ENCODE measurements around the gene MAST2.
"Not testable (repeated sequence)": the region's sequence is repeated elsewhere in the genome, so short reads cannot be mapped to it uniquely, and the experiment has no call there.

The MAST2 gene

GRCh38 chr1:45925728-45926287 lies 122.4 kb downstream of the MAST2 start:
- DNase-seq, result peak; percentile 24
- in situ Hi-C loops (cut with MboI; ENCODE audit: low pct_unique_long_range_greater_than_20kb, low sequenced_read_pairs), result no loop called here

- no peak for DNase-seq
- in situ Hi-C loops (cut with MboI; ENCODE audit: low pct_unique_long_range_greater_than_20kb, low sequenced_read_pairs), result no loop called here
Observed at GRCh38 chr1:45926330-45926729, 122.9 kb downstream of the MAST2 start.

- in situ Hi-C loops (cut with MboI; ENCODE audit: low pct_unique_long_range_greater_than_20kb, low sequenced_read_pairs), result not testable (repeated sequence)
Observed at GRCh38 chr1:45927231-45927915, 124.0 kb downstream of the MAST2 start.

GRCh38 chr1:45928486-45929205 lies 125.2 kb downstream of the MAST2 start:
- in situ Hi-C loops (cut with MboI; ENCODE audit: low pct_unique_long_range_greater_than_20kb, low sequenced_read_pairs), result no loop called here
- peak; percentile 5 for DNase-seq

More at GRCh38 chr1:45927231-45927915, 124.0 kb downstream of the MAST2 start:
- DNase-seq, result not testable (repeated sequence)

GRCh38 chr1:45929257-45929687 lies 125.9 kb downstream of the MAST2 start:
- DNase-seq, result peak; percentile 55
- in situ Hi-C loops (cut with MboI; ENCODE audit: low pct_unique_long_range_greater_than_20kb, low sequenced_read_pairs), result no loop called here

- no peak for DNase-seq
- in situ Hi-C loops (cut with MboI; ENCODE audit: low pct_unique_long_range_greater_than_20kb, low sequenced_read_pairs), result no loop called here
Observed at GRCh38 chr1:45930258-45931150, 127.1 kb downstream of the MAST2 start.

GRCh38 chr1:45932205-45932604 lies 128.8 kb downstream of the MAST2 start:
- DNase-seq; in situ Hi-C loops (cut with MboI; ENCODE audit: low pct_unique_long_range_greater_than_20kb, low sequenced_read_pairs): not testable (repeated sequence)

GRCh38 chr1:45934947-45935346 lies 131.5 kb downstream of the MAST2 start:
- DNase-seq, result no peak
- in situ Hi-C loops (cut with MboI; ENCODE audit: low pct_unique_long_range_greater_than_20kb, low sequenced_read_pairs), result no loop called here

- DNase-seq, result no peak
- in situ Hi-C loops (cut with MboI; ENCODE audit: low pct_unique_long_range_greater_than_20kb, low sequenced_read_pairs), result no loop called here
Observed at GRCh38 chr1:45938029-45938428, 134.6 kb downstream of the MAST2 start.

- no peak for DNase-seq
- in situ Hi-C loops (cut with MboI; ENCODE audit: low pct_unique_long_range_greater_than_20kb, low sequenced_read_pairs), result no loop called here
Observed at GRCh38 chr1:45942411-45942810, 139.0 kb downstream of the MAST2 start.

GRCh38 chr1:45943185-45943584 lies 139.8 kb downstream of the MAST2 start:
- in situ Hi-C loops (cut with MboI; ENCODE audit: low pct_unique_long_range_greater_than_20kb, low sequenced_read_pairs), result no loop called here
- DNase-seq, result no peak

GRCh38 chr1:45945426-45945825 lies 142.0 kb downstream of the MAST2 start:
- in situ Hi-C loops (cut with MboI; ENCODE audit: low pct_unique_long_range_greater_than_20kb, low sequenced_read_pairs), result no loop called here

GRCh38 chr1:45949462-45949861 lies 146.1 kb downstream of the MAST2 start:
- in situ Hi-C loops (cut with MboI; ENCODE audit: low pct_unique_long_range_greater_than_20kb, low sequenced_read_pairs), result not testable (repeated sequence)
- peak; percentile 50 for DNase-seq

More at GRCh38 chr1:45945426-45945825, 142.0 kb downstream of the MAST2 start:
- DNase-seq, result no peak

GRCh38 chr1:45952072-45952471 lies 148.7 kb downstream of the MAST2 start:
- DNase-seq, result no peak
- in situ Hi-C loops (cut with MboI; ENCODE audit: low pct_unique_long_range_greater_than_20kb, low sequenced_read_pairs), result no loop called here

GRCh38 chr1:45953934-45954847 lies 150.8 kb downstream of the MAST2 start:
- in situ Hi-C loops (cut with MboI; ENCODE audit: low pct_unique_long_range_greater_than_20kb, low sequenced_read_pairs), result no loop called here
- no peak for DNase-seq

GRCh38 chr1:45957684-45958083 lies 154.3 kb downstream of the MAST2 start:
- in situ Hi-C loops (cut with MboI; ENCODE audit: low pct_unique_long_range_greater_than_20kb, low sequenced_read_pairs), result no loop called here
- peak; percentile 33 for DNase-seq

GRCh38 chr1:45958317-45958716 lies 154.9 kb downstream of the MAST2 start:
- in situ Hi-C loops (cut with MboI; ENCODE audit: low pct_unique_long_range_greater_than_20kb, low sequenced_read_pairs), result no loop called here
- no peak for DNase-seq

GRCh38 chr1:45960930-45961715 lies 157.7 kb downstream of the MAST2 start:
- in situ Hi-C loops (cut with MboI; ENCODE audit: low pct_unique_long_range_greater_than_20kb, low sequenced_read_pairs), result no loop called here
- DNase-seq, result no peak
